ENCODE measurements around the gene MACROD2.

DNA sequence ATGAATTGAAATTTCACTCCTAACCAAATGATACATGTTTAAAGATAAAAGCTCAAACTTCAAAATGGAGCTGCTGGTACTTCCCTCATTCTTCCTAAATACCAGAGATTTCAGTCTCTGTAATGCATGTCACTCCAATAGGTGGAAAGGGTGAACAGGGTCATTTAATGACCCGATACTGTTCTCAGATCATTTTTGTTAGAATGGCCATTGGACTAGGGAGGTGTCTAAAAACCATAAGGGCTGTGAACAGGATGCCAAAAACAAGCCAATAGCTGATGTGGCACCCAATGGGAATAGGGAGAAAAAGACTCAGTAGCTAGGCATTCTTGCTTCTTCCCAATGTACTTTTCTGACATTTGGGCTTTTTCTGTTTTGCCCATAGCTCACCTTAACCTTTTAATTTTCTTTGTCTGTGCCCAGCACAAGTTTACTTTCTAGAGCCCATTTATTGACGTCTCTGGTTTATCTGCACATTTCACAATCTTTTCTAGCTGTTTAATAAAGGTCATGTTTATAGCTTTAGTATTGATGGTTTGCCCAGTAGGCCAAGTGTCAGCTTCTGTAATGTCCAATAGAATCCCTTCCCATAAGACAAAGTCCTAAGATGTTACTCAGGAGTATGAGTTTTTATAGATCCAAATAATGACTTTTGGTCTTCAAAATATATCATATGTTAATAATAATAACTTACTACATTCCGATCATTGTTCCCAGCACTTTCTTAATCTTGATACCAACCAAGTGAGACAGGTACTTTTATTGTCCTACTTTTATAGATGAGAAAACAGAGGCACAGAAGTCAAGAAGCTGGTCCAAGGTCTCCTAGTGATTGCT lies 366.4 kb downstream of the MACROD2 start:
- TF ChIP-seq POLR2AphosphoS5 (IDR thresholded peaks at IDR 0.05; ENCODE audit: low read depth) (no peak), EZH2 (IDR thresholded peaks at IDR 0.05; ENCODE audit: low read depth, unreplicated experiment) (no peak), JUNB (IDR thresholded peaks at IDR 0.05; ENCODE audit: unreplicated experiment) (no peak), CREB1 (CRISPR knock-in tag; IDR thresholded peaks at IDR 0.05; ENCODE audit: low read depth) (no peak), EZH2phosphoT487 (IDR thresholded peaks at IDR 0.05; ENCODE audit: unreplicated experiment) (no peak), ZNF462 (CRISPR knock-in tag; IDR thresholded peaks at IDR 0.05) (no peak), ZNF114 (CRISPR knock-in tag; IDR thresholded peaks at IDR 0.05) (no peak), NANOG (IDR thresholded peaks at IDR 0.05; ENCODE audit: borderline replicate concordance) (no peak), ETS1 (IDR thresholded peaks at IDR 0.05) (no peak), STAT1 (IDR thresholded peaks at IDR 0.05; ENCODE audit: unreplicated experiment) (no peak)
- TF ChIP-seq, protein P1, sequence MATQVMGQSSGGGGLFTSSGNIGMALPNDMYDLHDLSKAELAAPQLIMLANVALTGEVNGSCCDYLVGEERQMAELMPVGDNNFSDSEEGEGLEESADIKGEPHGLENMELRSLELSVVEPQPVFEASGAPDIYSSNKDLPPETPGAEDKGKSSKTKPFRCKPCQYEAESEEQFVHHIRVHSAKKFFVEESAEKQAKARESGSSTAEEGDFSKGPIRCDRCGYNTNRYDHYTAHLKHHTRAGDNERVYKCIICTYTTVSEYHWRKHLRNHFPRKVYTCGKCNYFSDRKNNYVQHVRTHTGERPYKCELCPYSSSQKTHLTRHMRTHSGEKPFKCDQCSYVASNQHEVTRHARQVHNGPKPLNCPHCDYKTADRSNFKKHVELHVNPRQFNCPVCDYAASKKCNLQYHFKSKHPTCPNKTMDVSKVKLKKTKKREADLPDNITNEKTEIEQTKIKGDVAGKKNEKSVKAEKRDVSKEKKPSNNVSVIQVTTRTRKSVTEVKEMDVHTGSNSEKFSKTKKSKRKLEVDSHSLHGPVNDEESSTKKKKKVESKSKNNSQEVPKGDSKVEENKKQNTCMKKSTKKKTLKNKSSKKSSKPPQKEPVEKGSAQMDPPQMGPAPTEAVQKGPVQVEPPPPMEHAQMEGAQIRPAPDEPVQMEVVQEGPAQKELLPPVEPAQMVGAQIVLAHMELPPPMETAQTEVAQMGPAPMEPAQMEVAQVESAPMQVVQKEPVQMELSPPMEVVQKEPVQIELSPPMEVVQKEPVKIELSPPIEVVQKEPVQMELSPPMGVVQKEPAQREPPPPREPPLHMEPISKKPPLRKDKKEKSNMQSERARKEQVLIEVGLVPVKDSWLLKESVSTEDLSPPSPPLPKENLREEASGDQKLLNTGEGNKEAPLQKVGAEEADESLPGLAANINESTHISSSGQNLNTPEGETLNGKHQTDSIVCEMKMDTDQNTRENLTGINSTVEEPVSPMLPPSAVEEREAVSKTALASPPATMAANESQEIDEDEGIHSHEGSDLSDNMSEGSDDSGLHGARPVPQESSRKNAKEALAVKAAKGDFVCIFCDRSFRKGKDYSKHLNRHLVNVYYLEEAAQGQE (IDR thresholded peaks at IDR 0.05; ENCODE audit: unreplicated experiment) = no peak
- TF ChIP-seq, protein P2, sequence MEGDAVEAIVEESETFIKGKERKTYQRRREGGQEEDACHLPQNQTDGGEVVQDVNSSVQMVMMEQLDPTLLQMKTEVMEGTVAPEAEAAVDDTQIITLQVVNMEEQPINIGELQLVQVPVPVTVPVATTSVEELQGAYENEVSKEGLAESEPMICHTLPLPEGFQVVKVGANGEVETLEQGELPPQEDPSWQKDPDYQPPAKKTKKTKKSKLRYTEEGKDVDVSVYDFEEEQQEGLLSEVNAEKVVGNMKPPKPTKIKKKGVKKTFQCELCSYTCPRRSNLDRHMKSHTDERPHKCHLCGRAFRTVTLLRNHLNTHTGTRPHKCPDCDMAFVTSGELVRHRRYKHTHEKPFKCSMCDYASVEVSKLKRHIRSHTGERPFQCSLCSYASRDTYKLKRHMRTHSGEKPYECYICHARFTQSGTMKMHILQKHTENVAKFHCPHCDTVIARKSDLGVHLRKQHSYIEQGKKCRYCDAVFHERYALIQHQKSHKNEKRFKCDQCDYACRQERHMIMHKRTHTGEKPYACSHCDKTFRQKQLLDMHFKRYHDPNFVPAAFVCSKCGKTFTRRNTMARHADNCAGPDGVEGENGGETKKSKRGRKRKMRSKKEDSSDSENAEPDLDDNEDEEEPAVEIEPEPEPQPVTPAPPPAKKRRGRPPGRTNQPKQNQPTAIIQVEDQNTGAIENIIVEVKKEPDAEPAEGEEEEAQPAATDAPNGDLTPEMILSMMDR (conservative IDR thresholded peaks at IDR 0.05; ENCODE audit: low read depth in 2 of 2) = no peak

Data from GM23338 (cell line).